ENCODE results near the gene BLOC1S3. TPM values are rescaled to one million over a fixed set of nuclear protein-coding genes. Genes with fewer than 3 reads are reported as not detected.

BLOC1S3 gene
- total RNA-seq (1 to 10 TPM; 2.9 to 8.1 (median 4.8) TPM), polyA plus RNA-seq (1 to 10 TPM; 2.0 to 8.0 TPM)
- long read RNA-seq, donor 1: 0 reads
- long read RNA-seq, donor 2, partial matches to known transcripts: 0 of 1 reads
- long read RNA-seq, donor 2, other reads (novel, unspliced or antisense): 0 of 1 reads
- long read RNA-seq, donor 3, partial matches to known transcripts: 0 of 2 reads
- long read RNA-seq, donor 3, other reads (novel, unspliced or antisense): 0 of 2 reads

GRCh38 chr19:45178262-45179071 is at the start of gene BLOC1S3:
TSS of gene BLOC1S3 (plus strand) at chr19:45178784. CDS start at chr19:45179297, 513 bp downstream.
- H3K27ac ChIP-seq: peak within 1 kb of the TSS; percentile 14 to 97 (median 88)
- intact Hi-C loops (cut with DNase I): loop anchor here in 5 of 10 donors (2.0 to 10.0 kb wide), 5 partner anchors 51 to 101 kb away; partner anchors contain the start of genes PPP1R37 (in 4 of the 5), GEMIN7 (in 1 of the 5) and ZNF296 (in 1 of the 5)
- no peaks in the 10 kb centered on the region for H3K9me3 ChIP-seq
- TF ChIP-seq CTCF (IDR thresholded peaks at IDR 0.05) (peak; percentile 24 to 74 (median 53)), POLR2A (IDR thresholded peaks at IDR 0.05) (peak; percentile 45 to 92)
- peak; percentile 100 for DNase-seq
- peaks cover 0 to 41% (median 26%) of the 10 kb centered on the region in 12 donors for H3K4me1 ChIP-seq
- WGBS, 4 donors: 0 to 1% (median 0%) methylated on average over 35 to 51 of the region's 51 CpGs
- ATAC-seq: peak; percentile 97 to 99 (median 98)
- peak within 1 kb of the TSS; percentile 54 to 95 (median 84) for H3K4me3 ChIP-seq
- H3K27me3 ChIP-seq: no peaks in the 10 kb centered on the region
- H3K36me3 ChIP-seq: peaks cover 0 to 20% (median 0%) of the 10 kb centered on the region in 9 donors

GRCh38 chr19:45128806-45129205 is 49.8 kb upstream of the BLOC1S3 start:
- 89 to 93% (median 92%) methylated on average over 5 of the region's 5 CpGs for WGBS, 4 donors
- no peak overlapping the region for H3K27ac ChIP-seq
- no peak for DNase-seq
- no peaks in the 10 kb centered on the region for H3K36me3 ChIP-seq
- H3K27me3 ChIP-seq: no peaks in the 10 kb centered on the region
- ATAC-seq: no peak
- H3K9me3 ChIP-seq: no peaks in the 10 kb centered on the region
- intact Hi-C loops (cut with DNase I): loop anchor here in 2 of 10 donors (5.0 kb wide), 2 partner anchors 48 to 112 kb away; partner anchors contain the start of genes BLOC1S3 (in 1 of the 2) and TRAPPC6A (in 1 of the 2)
- no peak overlapping the region for H3K4me3 ChIP-seq
- H3K4me1 ChIP-seq: peaks cover 0 to 7% (median 0%) of the 10 kb centered on the region in 12 donors
- TF ChIP-seq CTCF (IDR thresholded peaks at IDR 0.05): no peak
- TF ChIP-seq POLR2A (IDR thresholded peaks at IDR 0.05): no peak

- TF ChIP-seq POLR2A (IDR thresholded peaks at IDR 0.05) (no peak), CTCF (IDR thresholded peaks at IDR 0.05) (no peak)
- H3K36me3 ChIP-seq: no peaks in the 10 kb centered on the region
- no peak overlapping the region for H3K27ac ChIP-seq
- DNase-seq: no peak
- intact Hi-C loops (cut with DNase I): no loop called here
- H3K4me3 ChIP-seq: no peak overlapping the region
- H3K4me1 ChIP-seq: peaks cover 0 to 7% (median 0%) of the 10 kb centered on the region in 12 donors
- no peaks in the 10 kb centered on the region for H3K9me3 ChIP-seq
- no peaks in the 10 kb centered on the region for H3K27me3 ChIP-seq
- WGBS, 4 donors: 87 to 93% (median 89%) methylated on average over 7 to 13 of the region's 13 CpGs
- ATAC-seq: no peak
These were observed 48.3 kb upstream of the BLOC1S3 start for GRCh38 chr19:45130236-45130635.
